HepG2 (cell line): Measurements from ENCODE around the gene MTA3. TPM values are rescaled to one million over a fixed set of nuclear protein-coding genes. Genes with fewer than 3 reads are reported as not detected.

Experiments used
- BATF2 ChIP-seq: sonication (generic); formaldehyde crosslinking; IDR thresholded peaks from 2 replicates; pipeline ENCODE4 v1.8.0; 2022; ENCODE audit warnings: mild to moderate bottlenecking, missing genetic modification reagents, moderate library complexity
- CENPX ChIP-seq: sonication (generic); formaldehyde crosslinking; IDR thresholded peaks from 2 replicates; pipeline ENCODE4 v1.9.0; 2021; ENCODE audit warnings: mild to moderate bottlenecking, missing genetic modification reagents, moderate library complexity
- CTCF ChIP-seq: sonication (generic); formaldehyde crosslinking; IDR thresholded peaks from 2 replicates; pipeline ENCODE4 v1.5.0; 2020; ENCODE audit warnings: mild to moderate bottlenecking, missing genetic modification reagents, moderate library complexity
- KAT8 ChIP-seq: IDR thresholded peaks from 2 replicates; pipeline ENCODE4 v1.6.1; 2016; ENCODE audit warnings: missing genetic modification reagents, missing compliant biosample characterization
- MXD1 ChIP-seq: sonication (generic); formaldehyde crosslinking; IDR thresholded peaks from 2 replicates; pipeline ENCODE4 v1.4.0; 2020; ENCODE audit warnings: mild to moderate bottlenecking, missing genetic modification reagents
- SNRNP70 ChIP-seq: fragments of 200-400 bp; formaldehyde crosslinking; IDR thresholded peaks from 2 replicates; pipeline ENCODE4 v1.6.1; 2017; ENCODE audit warnings: mild to moderate bottlenecking, low read depth, low read length, moderate library complexity
- SOX13 ChIP-seq, 3 experiments: fragments of 450-650 bp in 1 of 3; sonication (generic) in 1 of 3; formaldehyde crosslinking in 1 of 3; IDR thresholded peaks in 2 of 3; conservative IDR thresholded peaks in 1 of 3; 2 replicates each; pipeline versions ENCODE4 v1.5.0 to v1.6.1; 2016 to 2020; ENCODE audit warnings: antibody characterized with exemption in 1 of 3, mild to moderate bottlenecking in 1 of 3, missing compliant biosample characterization in 1 of 3, missing genetic modification reagents in 1 of 3, moderate library complexity in 1 of 3
- SRY ChIP-seq: sonication (generic); formaldehyde crosslinking; IDR thresholded peaks from 2 replicates; pipeline ENCODE4 v1.8.0; 2022; ENCODE audit warnings: mild to moderate bottlenecking, missing genetic modification reagents
- THRA ChIP-seq: sonication (generic); formaldehyde crosslinking; IDR thresholded peaks from 2 replicates; pipeline ENCODE4 v1.4.0; 2020; ENCODE audit warnings: missing genetic modification reagents, borderline replicate concordance
- ZBTB3 ChIP-seq: sonication (generic); formaldehyde crosslinking; IDR thresholded peaks from 2 replicates; pipeline ENCODE4 v1.4.0; 2020; ENCODE audit warnings: low read depth, mild to moderate bottlenecking, moderate library complexity, missing genetic modification reagents, borderline replicate concordance
- ZNF10 ChIP-seq: sonication (generic); formaldehyde crosslinking; IDR thresholded peaks from 2 replicates; pipeline ENCODE4 v1.4.0; 2020; ENCODE audit warnings: mild to moderate bottlenecking, low read depth, missing genetic modification reagents, borderline replicate concordance
- ZNF121 ChIP-seq: sonication (generic); formaldehyde crosslinking; IDR thresholded peaks from 2 replicates; pipeline ENCODE4 v1.5.0; 2020; ENCODE audit warnings: mild to moderate bottlenecking, missing genetic modification reagents
- ZNF276 ChIP-seq: sonication (generic); formaldehyde crosslinking; IDR thresholded peaks from 2 replicates; pipeline ENCODE4 v1.4.0; 2020; ENCODE audit warnings: mild to moderate bottlenecking, low read depth, missing genetic modification reagents
- ZNF333 ChIP-seq: sonication (generic); formaldehyde crosslinking; IDR thresholded peaks from 2 replicates; pipeline ENCODE4 v1.4.0; 2020; ENCODE audit warnings: mild to moderate bottlenecking, missing genetic modification reagents, borderline replicate concordance
- ZNF687 ChIP-seq: sonication (generic); formaldehyde crosslinking; IDR thresholded peaks from 2 replicates; pipeline ENCODE4 v1.5.1; 2020; ENCODE audit warnings: mild to moderate bottlenecking, missing genetic modification reagents, moderate library complexity
- polyA plus RNA-seq, 8 experiments: library from polyadenylated mRNA; depleted of rRNA in 3 of 8; stranded (reverse) in 7 of 8; unstranded in 1 of 8; fragments of >200 nt; fragmentation: Illumina TruSeq in 4 of 8; extraction: Trizol in 4 of 8; gene quantifications; 2 replicates each; pipeline versions ENCODE4 v1.2.1 to v1.2.3, GENCODE V29; 2011 to 2016; ENCODE audit warnings: low read depth in 4 of 8, missing spikeins in 1 of 8, mixed read lengths in 1 of 8; ENCODE audit not compliant: insufficient read depth in 1 of 8
- total RNA-seq, 5 experiments: library from RNA; depleted of rRNA; stranded (reverse); fragments of >200 nt; fragmentation: Illumina TruSeq; extraction: Trizol; gene quantifications; 2 replicates each; pipeline ENCODE4 v1.2.3, GENCODE V29; 2016; ENCODE audit warnings: low read depth in 1 of 5

MTA3 gene
- total and polyA plus RNA-seq, 2 of the 13 experiments (the other 11 are each of a cell fraction or from before 2014, with no cell fraction given): 48.8 to 77.8 TPM

GRCh38 chr2:42792583-42793333 is 224.3 kb downstream of the MTA3 start, which contains the start of gene HAAO (continued):
- TF ChIP-seq ZBTB3 (CRISPR knock-in tag): peak; percentile 90
- peak; percentile 92 for TF ChIP-seq ZNF333
- TF ChIP-seq BATF2: peak; percentile 96
- TF ChIP-seq SNRNP70: no peak
- TF ChIP-seq ZNF10 (CRISPR knock-in tag): no peak
- peak; percentile 92 for TF ChIP-seq KAT8 (CRISPR knock-in tag)
- peak; percentile 99 for TF ChIP-seq SRY (CRISPR knock-in tag)
- TF ChIP-seq ZNF276 (CRISPR knock-in tag): peak; percentile 76
- no peak for TF ChIP-seq CENPX (CRISPR knock-in tag)
- peak; percentile 72 for TF ChIP-seq SOX13 (IDR thresholded peaks at IDR 0.05)
- TF ChIP-seq SOX13 (CRISPR knock-in tag; conservative IDR thresholded peaks at IDR 0.05 in 1 of 2, IDR thresholded peaks at IDR 0.05 in 1 of 2): peak; percentile 87 to 89; a peak in 2 of 4 replicates
- TF ChIP-seq CTCF: peak; percentile 55
- peak; percentile 93 for TF ChIP-seq ZNF687 (CRISPR knock-in tag)
- TF ChIP-seq THRA: peak; percentile 97
- peak; percentile 84 for TF ChIP-seq MXD1
- TF ChIP-seq ZNF121: peak; percentile 74
